ENCODE data around the gene DPEP3.
A peak's percentile ranks its signal among the peaks of the same experiment; 100 is the strongest.
"Not testable (repeated sequence)": the region's sequence is repeated elsewhere in the genome, so short reads cannot be mapped to it uniquely, and the experiment has no call there.

The DPEP3 gene, protein sequence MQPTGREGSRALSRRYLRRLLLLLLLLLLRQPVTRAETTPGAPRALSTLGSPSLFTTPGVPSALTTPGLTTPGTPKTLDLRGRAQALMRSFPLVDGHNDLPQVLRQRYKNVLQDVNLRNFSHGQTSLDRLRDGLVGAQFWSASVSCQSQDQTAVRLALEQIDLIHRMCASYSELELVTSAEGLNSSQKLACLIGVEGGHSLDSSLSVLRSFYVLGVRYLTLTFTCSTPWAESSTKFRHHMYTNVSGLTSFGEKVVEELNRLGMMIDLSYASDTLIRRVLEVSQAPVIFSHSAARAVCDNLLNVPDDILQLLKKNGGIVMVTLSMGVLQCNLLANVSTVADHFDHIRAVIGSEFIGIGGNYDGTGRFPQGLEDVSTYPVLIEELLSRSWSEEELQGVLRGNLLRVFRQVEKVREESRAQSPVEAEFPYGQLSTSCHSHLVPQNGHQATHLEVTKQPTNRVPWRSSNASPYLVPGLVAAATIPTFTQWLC

DNA sequence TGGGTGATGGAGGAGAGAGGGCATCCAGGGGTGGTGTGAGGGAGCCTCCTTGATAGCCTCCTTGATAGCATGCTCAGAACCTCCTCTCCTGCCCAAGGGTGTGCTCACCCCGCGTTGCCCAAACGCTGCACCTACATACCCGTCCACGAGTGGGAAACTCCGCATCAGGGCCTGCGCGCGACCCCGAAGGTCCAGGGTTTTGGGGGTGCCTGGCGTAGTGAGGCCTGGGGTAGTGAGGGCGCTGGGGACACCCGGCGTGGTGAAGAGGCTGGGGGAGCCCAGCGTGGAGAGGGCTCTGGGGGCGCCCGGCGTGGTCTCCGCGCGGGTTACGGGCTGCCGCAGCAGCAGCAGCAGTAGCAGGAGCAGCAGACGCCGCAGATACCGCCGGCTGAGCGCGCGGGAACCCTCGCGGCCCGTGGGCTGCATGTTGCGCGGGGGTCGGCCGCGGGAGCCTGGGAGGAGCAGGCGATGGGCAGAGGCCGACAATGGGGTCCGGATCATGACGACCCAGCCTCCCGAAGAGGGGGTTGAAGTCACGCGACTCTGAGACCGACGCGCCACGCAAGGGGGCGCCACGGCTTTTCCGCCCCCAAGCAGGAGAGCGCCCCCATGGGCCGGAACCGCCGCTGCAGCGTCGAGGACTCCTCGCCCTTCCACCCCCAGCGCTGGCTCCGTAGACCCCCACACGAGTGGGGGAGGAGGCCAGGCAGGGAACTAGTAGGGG, at the start of gene DPEP3:
TSS of gene DPEP3 (minus strand) at position 545 of the 724 bp plus-strand sequence. CDS start at position 426, 119 bp downstream.
- no peak for DNase-seq

DNA sequence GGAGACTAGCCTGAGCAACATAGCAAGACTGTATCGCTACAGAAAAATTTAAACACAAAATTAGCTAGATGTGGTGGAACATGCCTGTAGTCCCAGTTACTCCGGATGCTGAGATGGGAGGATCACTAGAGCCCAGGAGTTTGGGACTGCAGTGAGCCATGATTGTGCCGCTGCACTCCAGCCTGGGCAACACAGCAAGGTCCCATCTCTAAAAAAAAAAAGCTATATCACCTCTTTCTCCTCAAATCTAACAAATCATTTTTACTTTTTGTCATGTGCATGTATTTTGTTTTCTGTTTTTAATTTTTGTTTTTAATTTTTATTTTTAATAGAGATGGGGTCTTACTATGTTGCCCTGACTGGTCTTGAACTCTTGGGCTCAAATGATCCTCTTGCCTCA, 48.7 kb upstream of the DPEP3 start:
- no peak for DNase-seq

DNA sequence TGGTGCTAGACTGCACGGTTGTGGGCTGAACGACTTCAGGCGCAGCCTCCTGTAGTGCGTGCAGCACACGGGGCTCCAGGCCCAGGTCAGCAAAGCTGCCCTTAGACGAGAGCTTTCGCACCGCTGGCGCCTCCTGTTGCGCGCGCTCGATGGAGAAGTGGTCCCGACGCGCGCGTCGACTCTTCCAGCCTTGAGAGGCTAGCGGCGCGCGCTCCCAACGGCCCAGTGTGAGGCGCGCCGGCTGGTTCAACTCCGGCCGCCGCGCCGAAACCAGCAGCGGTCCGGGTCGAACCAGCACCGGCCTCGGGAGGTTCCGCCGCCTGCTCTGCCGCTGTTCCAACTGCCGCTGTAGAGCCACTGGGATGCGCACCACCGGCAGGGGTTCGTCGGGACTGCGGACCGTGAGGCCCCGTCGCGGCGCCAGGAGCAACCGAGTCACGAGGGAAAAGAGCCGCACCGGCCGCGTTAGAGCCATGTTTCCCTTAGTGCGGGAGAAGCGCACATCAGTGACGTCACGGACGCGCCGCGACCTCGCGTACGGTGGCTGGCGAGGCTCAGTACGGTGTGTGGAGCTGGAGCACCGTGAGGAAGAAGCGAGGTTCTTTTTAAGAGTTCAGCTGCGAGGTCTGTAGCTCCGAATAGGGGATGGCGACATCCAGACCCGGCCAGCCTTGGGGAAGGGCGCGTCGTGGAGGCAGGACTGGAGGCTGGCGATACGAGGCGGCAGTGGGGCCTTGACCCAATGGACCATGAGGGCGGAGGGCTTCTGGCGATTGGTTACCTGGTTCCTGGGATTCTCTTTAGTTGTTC, 42.6 kb upstream of the DPEP3 start, which contains the start of the genes DDX28 and DUS2:
TSS of gene DDX28 (minus strand) at position 505 of the 810 bp plus-strand sequence. CDS start at position 475, 30 bp downstream.
TSS of gene DUS2 (plus strand) at position 557 of the 810 bp plus-strand sequence. CDS start 14,740 bp downstream, outside the sequence.
- peak; percentile 93 for DNase-seq

DNA sequence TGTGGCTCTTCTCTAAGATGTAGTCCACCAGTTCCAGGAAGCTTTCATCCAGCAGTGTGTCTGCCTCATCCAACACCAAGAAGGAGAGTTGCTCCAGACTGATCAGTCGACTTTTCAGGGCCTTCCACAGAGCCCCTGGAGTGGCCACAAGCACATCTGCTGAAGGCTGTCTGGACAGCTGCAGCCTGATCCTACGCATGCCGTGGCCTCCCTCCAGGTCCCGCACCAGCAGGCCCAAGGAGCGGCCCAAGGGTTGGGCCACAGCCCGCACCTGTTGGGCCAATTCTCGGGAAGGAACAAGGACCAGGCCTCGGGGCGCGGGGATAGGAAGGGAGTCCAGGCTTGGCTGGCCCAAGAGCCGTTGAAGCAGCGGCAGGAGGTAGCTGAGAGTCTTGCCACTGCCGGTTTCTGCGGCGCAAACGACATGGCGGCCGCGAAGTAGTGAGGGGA, 42.0 kb upstream of the DPEP3 start:
- DNase-seq, result no peak

DNA sequence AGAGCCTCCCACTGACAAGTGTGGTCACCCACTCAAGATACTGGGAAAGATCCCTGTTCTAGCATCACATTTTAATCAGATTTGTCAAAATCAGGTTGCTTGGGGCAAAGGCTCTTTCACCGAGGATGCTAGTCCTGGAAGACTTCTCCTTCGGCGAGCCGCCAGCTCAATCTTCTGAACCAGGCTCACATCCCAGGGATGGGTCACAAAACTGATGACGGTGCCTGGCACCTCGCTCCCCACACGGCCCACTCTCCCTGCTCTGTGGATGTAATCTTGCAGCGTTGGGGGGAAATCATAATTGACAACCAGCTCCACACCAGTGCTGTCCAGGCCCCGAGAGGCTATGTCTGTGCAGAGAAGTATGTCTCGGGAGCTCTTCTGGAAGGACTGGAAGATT, 41.2 kb upstream of the DPEP3 start:
- DNase-seq, result no peak

DNA sequence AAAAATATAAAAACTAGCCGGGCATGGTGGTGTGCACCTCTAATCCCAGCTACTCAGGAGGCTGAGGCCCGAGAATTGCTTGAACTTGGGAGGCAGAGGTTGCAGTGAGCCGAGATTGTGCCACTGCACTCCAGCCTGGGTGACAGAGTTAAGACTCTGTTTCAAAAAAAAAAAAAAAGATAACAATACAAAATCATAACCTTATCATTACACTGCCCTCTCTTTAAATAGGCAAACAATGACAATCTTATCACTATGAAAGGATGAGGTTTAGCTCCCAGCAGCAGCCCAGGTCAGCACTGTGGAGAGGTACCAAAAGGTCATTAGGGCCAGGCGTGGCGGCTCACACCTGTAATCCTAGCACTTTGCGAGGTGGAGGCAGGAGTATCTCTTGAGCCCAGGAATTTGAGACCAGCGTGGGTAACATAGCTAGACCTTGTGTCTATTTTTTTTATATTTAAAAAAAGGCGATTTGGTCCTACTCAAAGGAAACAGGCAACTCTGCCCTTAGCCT, 38.9 kb upstream of the DPEP3 start:
- no peak for DNase-seq

DNA sequence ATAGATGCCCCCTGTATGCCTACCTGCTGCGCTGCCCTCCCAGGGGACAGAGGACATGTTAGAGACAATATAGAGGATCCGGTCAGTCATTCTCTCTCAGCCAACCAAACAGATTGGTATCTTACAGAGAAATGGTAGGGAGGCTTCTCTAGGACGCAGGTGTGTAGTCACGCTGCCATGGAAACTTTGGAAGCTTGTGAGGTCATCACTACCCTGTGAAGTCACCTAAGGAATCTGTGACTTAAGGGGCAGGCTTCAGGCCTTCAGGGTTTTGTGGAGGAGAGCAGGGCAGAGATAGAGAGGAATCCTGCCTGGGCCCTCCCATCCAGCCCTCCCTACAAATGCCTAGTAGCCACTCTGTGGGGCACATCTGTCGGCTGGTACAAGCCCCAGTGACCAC, 35.4 kb upstream of the DPEP3 start, which contains the start of gene DPEP2NB:
TSS of gene DPEP2NB (minus strand) at position 231 of the 400 bp plus-strand sequence. CDS start at position 90, 141 bp downstream.
- no peak for DNase-seq

DNA sequence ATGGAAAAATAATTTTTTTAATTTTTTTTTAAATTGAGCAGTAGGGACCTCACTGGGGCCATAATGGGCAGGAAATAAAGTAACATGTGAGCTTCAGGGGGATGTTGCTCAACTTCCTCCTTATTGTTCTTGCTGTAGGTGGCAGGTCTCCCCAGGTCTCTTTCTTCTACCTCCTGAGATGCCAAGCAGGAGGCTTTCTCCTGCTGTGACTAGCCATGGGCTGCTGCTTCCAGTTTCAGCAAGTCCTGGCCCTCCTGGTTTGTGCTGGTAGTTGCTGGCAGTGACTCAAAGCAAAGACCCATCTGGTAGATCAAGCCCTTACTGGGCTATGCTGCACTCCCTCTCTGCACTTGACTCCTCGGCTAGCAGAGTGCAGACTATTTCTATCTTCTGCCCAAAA, 33.1 kb upstream of the DPEP3 start:
- DNase-seq, result no peak

DNA sequence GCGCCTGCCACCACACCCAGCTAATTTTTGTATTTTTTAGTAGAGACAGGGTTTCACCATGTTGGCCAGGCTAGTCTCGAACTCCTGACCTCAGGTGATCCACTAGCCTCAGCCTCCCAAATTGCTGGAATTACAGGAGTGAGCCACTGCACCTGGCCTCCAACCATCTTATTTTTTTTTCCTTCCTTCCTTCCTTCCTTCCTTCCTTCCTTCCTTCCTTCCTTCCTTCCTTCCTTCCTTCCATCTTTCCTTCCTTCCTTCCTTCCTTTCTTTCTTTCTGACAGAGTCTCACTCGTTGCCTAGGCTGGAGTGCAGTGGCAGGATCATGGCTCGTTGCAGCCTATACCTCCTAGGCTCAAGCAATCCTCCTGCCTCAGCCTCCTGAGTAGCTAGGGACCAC, 29.6 kb upstream of the DPEP3 start:
- DNase-seq, result not testable (repeated sequence)

DNA sequence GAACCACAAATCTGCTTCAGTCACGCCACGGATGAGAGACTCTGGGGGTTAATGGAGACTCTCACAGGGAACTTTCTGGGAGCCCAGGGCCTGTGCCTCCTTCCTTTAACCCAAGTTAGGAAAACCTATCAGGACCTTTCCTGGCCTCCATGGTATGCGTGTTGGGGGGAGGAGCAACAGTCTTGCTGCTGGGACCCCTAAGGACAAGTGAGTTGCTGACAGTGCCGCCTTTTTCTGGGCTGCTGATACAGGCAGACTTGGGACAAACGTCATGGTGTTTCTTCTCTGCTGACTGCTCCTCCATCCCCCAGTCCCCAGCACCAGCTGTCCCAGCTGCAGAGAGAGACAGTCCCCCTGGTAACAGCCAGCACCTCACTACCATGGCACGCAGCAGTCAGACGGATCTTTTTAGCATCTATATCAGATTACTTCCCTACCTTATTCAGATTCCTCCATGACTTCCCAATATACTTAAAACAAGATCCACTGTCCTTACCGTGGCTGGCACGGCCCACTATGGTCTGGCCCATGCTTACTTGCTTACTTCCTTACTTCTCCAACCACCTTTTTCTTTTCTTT, 28.9 kb upstream of the DPEP3 start:
- no peak for DNase-seq

DNA sequence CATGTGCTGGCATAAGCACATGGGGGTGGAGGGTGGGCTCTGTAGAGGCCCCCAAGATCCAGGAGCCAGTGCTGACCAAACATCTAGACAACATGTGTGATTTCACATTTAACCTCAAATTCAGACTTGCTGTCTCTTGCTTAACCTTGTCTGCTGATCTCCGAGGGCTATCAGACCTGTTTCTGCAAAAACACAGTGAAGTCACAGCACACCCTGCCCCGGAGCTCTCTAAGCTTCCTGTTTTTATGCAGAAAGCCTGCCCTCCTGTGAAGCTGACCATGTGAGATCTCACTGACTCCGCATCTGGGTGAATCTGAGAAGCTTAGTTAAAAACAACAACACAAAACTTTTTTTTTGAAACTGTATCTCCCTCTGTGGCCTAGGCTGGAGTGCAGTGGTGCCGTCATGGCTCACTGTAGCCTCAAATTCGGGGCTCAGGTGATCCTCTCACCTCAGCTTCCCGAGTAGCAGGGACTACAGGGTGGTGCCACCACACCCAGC, 25.5 kb upstream of the DPEP3 start:
- no peak for DNase-seq

DNA sequence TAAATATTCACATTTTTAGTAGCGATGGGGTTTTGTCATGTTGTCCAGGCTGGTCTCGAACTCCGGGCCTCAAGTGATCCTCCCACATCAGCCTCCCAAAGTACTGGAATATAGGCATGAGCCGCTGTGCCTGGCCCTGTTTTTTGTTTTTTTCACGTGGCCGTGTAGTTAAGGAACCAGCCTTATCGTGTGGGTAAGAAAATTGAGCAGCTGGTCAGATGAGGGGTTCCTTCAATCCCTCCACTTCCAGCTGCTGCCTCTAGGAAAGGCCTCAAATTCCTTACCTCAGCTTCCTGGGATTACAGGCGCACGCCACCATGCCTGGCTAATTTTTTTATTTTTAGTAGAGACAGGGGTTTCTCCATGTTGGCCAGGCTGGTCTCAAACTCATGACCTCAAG, 24.9 kb upstream of the DPEP3 start:
- DNase-seq, result no peak

DNA sequence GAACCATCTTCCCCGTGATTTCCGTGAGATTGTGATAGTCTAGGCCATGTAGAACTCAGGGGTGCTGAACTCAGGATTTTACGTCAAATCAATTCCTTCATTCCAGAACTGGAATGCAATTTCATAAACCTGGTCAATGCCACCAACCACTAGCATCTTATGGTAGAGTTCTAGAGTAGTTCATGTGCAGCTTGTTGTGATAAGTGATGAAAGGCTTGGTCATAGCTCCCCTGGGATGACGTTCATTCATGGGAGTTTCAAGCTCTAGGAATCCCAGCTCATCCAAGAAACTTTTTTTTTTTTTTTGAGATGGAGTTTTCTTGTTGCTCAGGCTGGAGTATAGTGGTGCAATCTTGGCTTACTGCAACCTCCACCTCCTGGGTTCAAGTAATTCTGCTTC, 22.7 kb upstream of the DPEP3 start:
- DNase-seq, result no peak

DNA sequence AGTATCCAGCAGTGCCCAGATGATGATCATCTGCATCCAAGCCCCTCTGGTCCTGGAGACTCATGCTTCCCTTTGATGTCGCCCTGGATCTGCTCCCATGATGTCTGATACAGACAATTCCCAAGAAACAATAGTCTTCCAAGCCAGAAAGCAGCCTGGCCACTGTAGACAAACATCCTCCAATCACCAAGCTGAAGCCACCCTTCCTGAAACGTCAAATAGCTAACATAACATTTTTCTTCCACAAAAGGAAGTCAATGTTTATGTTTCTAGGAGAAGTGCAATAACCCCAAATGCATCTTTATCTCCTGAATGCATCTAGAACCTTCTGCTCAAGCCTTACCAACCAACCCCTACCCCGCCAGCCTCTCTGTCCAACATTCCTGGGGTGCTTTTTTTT, 20.2 kb upstream of the DPEP3 start:
- no peak for DNase-seq

DNA sequence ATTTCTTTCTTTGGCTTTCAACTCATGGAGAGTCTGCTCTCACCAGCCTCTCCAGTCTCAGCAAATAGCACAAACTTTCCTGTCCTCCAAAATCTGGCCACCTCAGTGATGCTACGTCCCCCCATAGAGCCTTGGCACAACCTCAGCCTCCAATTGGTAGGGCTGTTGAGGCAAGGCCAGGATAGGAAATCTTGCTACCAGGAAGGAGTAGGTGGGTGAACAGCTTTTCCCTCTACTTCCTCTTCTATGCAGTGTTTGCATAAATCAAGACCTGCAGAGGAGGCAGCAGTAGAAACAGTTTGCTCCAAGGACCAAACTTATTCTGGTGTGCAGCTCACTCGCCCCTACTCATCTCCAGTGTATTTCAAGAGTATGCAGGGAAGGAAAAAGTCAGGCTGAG, 19.7 kb upstream of the DPEP3 start:
- no peak for DNase-seq

DNA sequence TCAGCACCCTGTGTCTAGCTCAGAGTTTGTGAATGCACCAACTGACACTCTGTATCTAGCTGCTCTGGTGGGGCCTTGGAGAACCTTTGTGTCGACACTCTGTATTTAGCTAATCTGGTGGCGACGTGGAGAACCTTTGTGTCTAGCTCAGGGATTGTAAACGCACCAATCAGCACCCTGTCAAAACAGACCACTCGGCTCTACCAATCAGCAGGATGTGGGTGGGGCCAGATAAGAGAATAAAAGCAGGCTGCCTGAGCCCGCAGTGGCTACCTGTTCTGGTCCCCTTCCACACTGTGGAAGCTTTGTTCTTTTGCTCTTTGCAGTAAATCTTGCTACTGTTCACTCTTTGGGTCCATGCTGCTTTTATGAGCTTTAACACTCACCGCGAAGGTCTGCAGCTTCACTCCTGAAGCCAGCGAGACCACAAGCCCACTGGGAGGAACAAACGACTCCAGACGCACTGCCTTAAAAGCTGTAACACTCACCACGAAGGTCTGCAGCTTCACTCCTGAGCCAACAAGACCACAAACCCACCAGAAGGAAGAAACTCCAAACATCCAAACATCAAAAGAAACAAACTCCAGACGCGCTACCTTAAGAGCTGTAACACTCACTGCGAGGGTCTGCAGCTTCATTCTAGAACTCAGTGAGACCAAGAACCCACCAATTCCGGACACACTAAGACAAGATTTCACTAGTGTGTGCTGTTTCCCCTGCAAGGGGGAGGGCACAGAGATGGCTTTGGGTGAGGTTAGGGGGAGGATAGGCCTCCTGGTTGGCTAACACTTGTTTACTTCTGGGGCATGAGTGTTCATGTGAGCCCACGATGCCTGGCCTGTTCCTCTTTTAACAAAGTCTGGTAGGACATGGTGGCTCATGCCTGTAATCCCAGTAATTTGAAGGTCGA, 18.7 kb upstream of the DPEP3 start, which contains the start of gene DPEP2:
TSS of gene DPEP2 (minus strand) at position 706 of the 910 bp plus-strand sequence. CDS start 6,272 bp downstream, outside the sequence.
- DNase-seq, result peak; percentile 35

DNA sequence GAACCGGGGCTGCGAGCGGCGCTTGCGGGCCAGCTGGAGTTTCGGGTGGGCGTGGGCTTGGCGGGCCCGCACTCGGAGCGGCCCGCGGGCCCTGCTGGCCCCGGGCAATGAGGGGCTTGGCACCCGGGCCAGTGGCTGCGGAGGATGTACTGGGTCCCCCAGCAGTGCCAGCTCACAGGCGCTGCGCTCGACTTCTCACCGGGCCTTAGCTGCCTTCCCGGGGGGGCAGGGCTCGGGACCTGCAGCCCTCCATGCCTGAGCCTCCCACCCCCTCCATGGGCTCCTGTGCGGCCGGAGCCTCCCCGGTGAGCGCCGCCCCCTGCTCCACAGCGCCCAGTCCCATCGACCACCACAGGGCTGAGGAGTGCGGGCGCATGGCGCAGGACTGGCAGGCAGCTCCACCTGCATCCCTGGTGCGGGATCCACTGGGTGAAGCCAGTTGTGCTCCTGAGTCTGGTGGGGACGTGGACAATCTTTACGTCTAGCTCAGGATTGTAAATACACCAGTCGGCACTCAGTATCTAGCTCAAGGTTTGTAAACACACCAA, 18.0 kb upstream of the DPEP3 start:
- DNase-seq, result not testable (repeated sequence)

DNA sequence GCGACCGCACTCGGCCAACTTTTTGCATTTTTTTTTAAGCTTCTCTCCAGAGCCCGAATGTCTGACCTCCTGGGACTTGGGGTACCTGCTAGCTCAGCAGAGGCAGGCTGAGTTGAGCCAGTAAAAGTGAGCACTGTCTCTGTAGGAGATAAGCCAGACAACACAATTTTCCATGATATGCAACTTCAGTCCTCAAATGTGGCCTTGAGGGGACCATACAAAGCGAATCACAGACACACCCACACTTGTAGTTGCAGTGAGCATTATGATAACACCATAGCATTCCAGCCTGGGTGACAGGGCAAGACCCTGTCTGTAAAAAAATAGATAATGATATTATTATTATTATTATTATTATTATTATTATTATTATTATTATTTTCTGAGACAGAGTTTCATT, 16.4 kb upstream of the DPEP3 start:
- DNase-seq, result no peak

DNA sequence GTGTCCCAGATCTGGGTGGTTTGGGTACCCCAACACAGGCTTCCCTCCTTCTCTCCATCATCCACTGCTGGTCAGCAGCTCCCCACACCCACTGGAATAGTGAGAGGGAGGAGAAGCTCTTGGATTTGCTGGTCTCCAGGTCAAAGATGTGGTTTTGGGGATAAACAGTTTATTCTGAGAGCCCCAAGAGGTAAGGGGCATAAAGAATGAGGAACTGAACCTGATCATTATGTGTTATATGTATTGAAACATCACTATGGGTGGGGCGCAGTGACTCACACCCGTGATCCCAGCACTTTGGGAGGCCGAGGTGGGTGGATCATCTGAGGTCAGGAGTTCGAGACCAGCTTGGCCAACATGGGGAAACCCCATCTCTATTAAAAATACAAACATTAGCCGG, 15.1 kb upstream of the DPEP3 start:
- DNase-seq, result no peak

DNA sequence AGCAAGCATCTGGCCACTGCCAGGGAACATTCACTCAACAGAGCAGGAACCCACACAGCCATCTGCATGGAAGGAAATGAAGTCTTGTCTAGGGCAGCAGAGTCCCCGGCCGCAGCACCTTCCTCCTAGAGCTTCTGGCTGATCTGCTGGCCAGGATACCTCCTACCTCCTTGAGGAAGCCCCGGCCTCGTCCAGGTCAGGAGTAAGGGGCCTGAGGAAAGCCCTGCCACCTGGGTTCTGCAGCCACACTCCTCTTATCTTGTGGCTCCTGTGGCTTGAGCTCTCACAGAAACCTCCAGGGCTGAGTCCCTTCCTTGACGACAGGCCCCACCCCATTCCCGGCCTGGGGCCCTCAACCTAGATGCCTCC, 13.7 kb upstream of the DPEP3 start:
- not testable (repeated sequence) for DNase-seq
